Tibial artery (tissue), 4 donors: Measurements from ENCODE around the gene KCNIP3.
A peak's percentile ranks its signal among the peaks of the same experiment; 100 is the strongest.

Experiments used
- DNase-seq, 2 donors: peaks; one replicate each; pipeline ENCODE4 v3.0.0-alpha.2; 2019
- H3K27ac ChIP-seq, 2 donors: fragments of 200-600 bp; sonication (generic) in 1 of 2; 1 replicate in 1 of 2; 2 replicates in 1 of 2; pipeline ENCODE4 v1.5.1; 2018 to 2019; ENCODE audit warnings: mild to moderate bottlenecking in 1 of 2
- H3K27me3 ChIP-seq, 2 donors: fragments of 200-600 bp; sonication (generic) in 1 of 2; one replicate each; pipeline versions ENCODE4 v1.5.1 to v1.6.0; 2016 to 2019
- H3K36me3 ChIP-seq, 3 donors: fragments of 200-600 bp; sonication (generic) in 2 of 3; one replicate each; pipeline ENCODE4 v1.5.1; 2016 to 2019; ENCODE audit warnings: mild to moderate bottlenecking in 2 of 3
- H3K4me1 ChIP-seq, 4 donors: fragments of 200-600 bp; sonication (generic) in 2 of 4; 1 replicate in 3 of 4; 2 replicates in 1 of 4; pipeline ENCODE4 v1.5.1; 2016 to 2019
- H3K4me3 ChIP-seq, 2 donors: fragments of 200-600 bp; sonication (generic) in 1 of 2; 1 replicate in 1 of 2; 2 replicates in 1 of 2; pipeline ENCODE4 v1.5.1; 2018 to 2019; ENCODE audit warnings: mild to moderate bottlenecking in 2 of 2
- H3K9me3 ChIP-seq, 3 donors: fragments of 200-600 bp; sonication (generic) in 1 of 3; one replicate each; pipeline ENCODE4 v1.5.1; 2016 to 2019
- CTCF ChIP-seq, 2 experiments: fragments of 200-600 bp in 1 of 2; fragments of 450-650 bp in 1 of 2; IDR thresholded peaks; one replicate each; pipeline ENCODE4 v1.5.1; 2017 to 2019; ENCODE audit warnings: antibody characterized with exemption in 2 of 2, mild to moderate bottlenecking in 1 of 2, moderate library complexity in 1 of 2
- intact Hi-C: fragments of 100-400 bp; cut with DNase I; formaldehyde crosslinking; loops from one replicate; pipeline ENCODE4 v1.15.0; 2023; ENCODE audit warnings: low total_unique reads

Gene KCNIP3

GRCh38 chr2:95346738-95347671, 49.9 kb downstream of the KCNIP3 start:
- H3K27me3 ChIP-seq = no peaks in the 10 kb centered on the region
- no peaks in the 10 kb centered on the region for H3K9me3 ChIP-seq
- H3K4me1 ChIP-seq = peaks cover 0 to 18% (median 14%) of the 10 kb centered on the region in 4 donors
- H3K36me3 ChIP-seq = no peaks in the 10 kb centered on the region
- intact Hi-C loops = loop anchor here (5.0 kb wide), 1 partner anchor 55 kb away; the partner anchor contains the start of gene FAHD2A
- peak overlapping the region; percentile 67 to 76 for H3K4me3 ChIP-seq
- TF ChIP-seq CTCF (IDR thresholded peaks at IDR 0.05) = no peak
- DNase-seq = peak in 1 of 2 donors; percentile 71
- peak overlapping the region; percentile 63 to 68 for H3K27ac ChIP-seq

- H3K4me3 ChIP-seq = peak overlapping the region; percentile 67 to 76
- peak in 1 of 2 donors; percentile 62 for DNase-seq
- H3K9me3 ChIP-seq = no peaks in the 10 kb centered on the region
- TF ChIP-seq CTCF (IDR thresholded peaks at IDR 0.05) = no peak
- no peaks in the 10 kb centered on the region for H3K27me3 ChIP-seq
- H3K36me3 ChIP-seq = no peaks in the 10 kb centered on the region
- H3K4me1 ChIP-seq = peaks cover 0 to 18% (median 14%) of the 10 kb centered on the region in 4 donors
- peak overlapping the region in 1 of 2 donors; percentile 63 for H3K27ac ChIP-seq
- intact Hi-C loops = loop anchor here (5.0 kb wide), 1 partner anchor 54 kb away; the partner anchor contains the start of gene FAHD2A
Observed at GRCh38 chr2:95347681-95348608, 50.8 kb downstream of the KCNIP3 start.

- peak in 1 of 2 donors; percentile 53 for DNase-seq
- Histone ChIP-seq H3K27ac (no peak overlapping the region), H3K9me3 (no peaks in the 10 kb centered on the region), H3K4me3 (no peak overlapping the region), H3K36me3 (no peaks in the 10 kb centered on the region), H3K27me3 (no peaks in the 10 kb centered on the region), H3K4me1 (peaks cover 0 to 18% (median 14%) of the 10 kb centered on the region in 4 donors)
- intact Hi-C loops = loop anchor here (5.0 kb wide), 1 partner anchor 53 kb away; the partner anchor contains the start of gene FAHD2A
- TF ChIP-seq CTCF (IDR thresholded peaks at IDR 0.05) = no peak
Observed at GRCh38 chr2:95348609-95349567, 51.7 kb downstream of the KCNIP3 start.

- H3K27ac ChIP-seq = no peak overlapping the region
- H3K9me3 ChIP-seq = no peaks in the 10 kb centered on the region
- TF ChIP-seq CTCF (IDR thresholded peaks at IDR 0.05) = no peak
- H3K36me3 ChIP-seq = no peaks in the 10 kb centered on the region
- H3K4me1 ChIP-seq = peaks cover 0 to 17% (median 14%) of the 10 kb centered on the region in 4 donors
- DNase-seq = peak; percentile 12 to 53
- no peaks in the 10 kb centered on the region for H3K27me3 ChIP-seq
- no peak overlapping the region for H3K4me3 ChIP-seq
- intact Hi-C loops = loop anchor here (5.0 kb wide), 1 partner anchor 53 kb away; the partner anchor contains the start of gene FAHD2A
Observed at GRCh38 chr2:95349568-95350322, 52.6 kb downstream of the KCNIP3 start.
